Brain microvascular endothelial cell (primary cell): Measurements from ENCODE around the gene ARHGAP22.

ENCODE experiments used
- DNase-seq: peaks from one replicate; pipeline ENCODE4 v3.0.0-alpha.2; 2020
- H3K27ac ChIP-seq: fragments of 250-450 bp; sonication (Bioruptor Pico); 2 replicates; pipeline ENCODE4 v1.5.1; 2020; ENCODE audit warnings: mild to moderate bottlenecking, moderate library complexity
- H3K27me3 ChIP-seq: fragments of 250-450 bp; sonication (Bioruptor Pico); replicated peaks from 2 replicates; pipeline ENCODE4 v1.5.1; 2020; ENCODE audit warnings: mild to moderate bottlenecking
- H3K36me3 ChIP-seq: fragments of 250-450 bp; sonication (Bioruptor Pico); replicated peaks from 2 replicates; pipeline ENCODE4 v1.5.1; 2020; ENCODE audit warnings: mild to moderate bottlenecking
- H3K4me3 ChIP-seq: 2 replicates; pipeline ENCODE4 v1.5.1; 2011; ENCODE audit warnings: low read depth, mild to moderate bottlenecking, control low read depth, low read length, moderate library complexity
- in situ Hi-C: cut with HindIII; loops from 2 replicates; pipeline ENCODE4 v1.10.0; 2017; ENCODE audit warnings: low sequenced_read_pairs, low pct_ligation_motif_present
- TF ChIP-seq, protein P1 (sequence below): IDR thresholded peaks from 2 replicates; pipeline ENCODE4 v1.5.1; 2011; ENCODE audit warnings: low read depth, mild to moderate bottlenecking, moderate library complexity, low read length, control low read depth, inconsistent platforms; ENCODE audit errors: missing control alignments

The ARHGAP22 gene

GRCh38 chr10:48518986-48519385, 85.9 kb downstream of the ARHGAP22 start:
- H3K27me3 ChIP-seq, result no peaks in the 10 kb centered on the region
- in situ Hi-C loops, result no loop called here
- no peaks in the 10 kb centered on the region for H3K36me3 ChIP-seq
- H3K27ac ChIP-seq, result no peak overlapping the region
- H3K4me3 ChIP-seq, result no peak overlapping the region
- TF ChIP-seq, protein P1, sequence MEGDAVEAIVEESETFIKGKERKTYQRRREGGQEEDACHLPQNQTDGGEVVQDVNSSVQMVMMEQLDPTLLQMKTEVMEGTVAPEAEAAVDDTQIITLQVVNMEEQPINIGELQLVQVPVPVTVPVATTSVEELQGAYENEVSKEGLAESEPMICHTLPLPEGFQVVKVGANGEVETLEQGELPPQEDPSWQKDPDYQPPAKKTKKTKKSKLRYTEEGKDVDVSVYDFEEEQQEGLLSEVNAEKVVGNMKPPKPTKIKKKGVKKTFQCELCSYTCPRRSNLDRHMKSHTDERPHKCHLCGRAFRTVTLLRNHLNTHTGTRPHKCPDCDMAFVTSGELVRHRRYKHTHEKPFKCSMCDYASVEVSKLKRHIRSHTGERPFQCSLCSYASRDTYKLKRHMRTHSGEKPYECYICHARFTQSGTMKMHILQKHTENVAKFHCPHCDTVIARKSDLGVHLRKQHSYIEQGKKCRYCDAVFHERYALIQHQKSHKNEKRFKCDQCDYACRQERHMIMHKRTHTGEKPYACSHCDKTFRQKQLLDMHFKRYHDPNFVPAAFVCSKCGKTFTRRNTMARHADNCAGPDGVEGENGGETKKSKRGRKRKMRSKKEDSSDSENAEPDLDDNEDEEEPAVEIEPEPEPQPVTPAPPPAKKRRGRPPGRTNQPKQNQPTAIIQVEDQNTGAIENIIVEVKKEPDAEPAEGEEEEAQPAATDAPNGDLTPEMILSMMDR, result no peak
- DNase-seq, result no peak

GRCh38 chr10:48517911-48518811, 86.7 kb downstream of the ARHGAP22 start:
- no peak overlapping the region for H3K4me3 ChIP-seq
- H3K36me3 ChIP-seq, result no peaks in the 10 kb centered on the region
- TF ChIP-seq, protein P1, result no peak
- no peak overlapping the region for H3K27ac ChIP-seq
- H3K27me3 ChIP-seq, result no peaks in the 10 kb centered on the region
- in situ Hi-C loops, result no loop called here
- no peak for DNase-seq

DNA sequence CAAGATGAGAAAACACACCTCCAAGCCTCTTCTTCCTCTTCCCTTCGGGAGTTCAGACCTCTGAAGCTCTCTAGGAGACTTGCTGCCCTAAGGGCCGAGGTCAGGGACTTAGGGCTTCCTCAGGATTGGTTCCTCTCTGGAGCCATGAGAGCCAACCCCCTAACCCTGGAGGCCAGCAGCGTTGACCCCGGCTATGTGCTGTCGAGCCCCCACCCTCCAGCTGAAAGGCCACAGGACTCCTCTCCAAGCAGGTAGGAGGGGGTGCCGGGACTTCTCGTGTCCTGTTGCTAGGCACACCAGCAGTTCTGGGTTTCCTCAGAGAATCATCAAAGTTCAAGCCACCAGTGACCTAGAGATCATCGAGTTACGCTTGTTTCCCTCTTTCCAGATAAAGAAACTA, 87.4 kb downstream of the ARHGAP22 start:
- TF ChIP-seq, protein P1, result no peak
- DNase-seq, result no peak
- Histone ChIP-seq H3K36me3 (no peaks in the 10 kb centered on the region), H3K4me3 (no peak overlapping the region), H3K27me3 (no peaks in the 10 kb centered on the region), H3K27ac (no peak overlapping the region)
- in situ Hi-C loops, result no loop called here

DNA sequence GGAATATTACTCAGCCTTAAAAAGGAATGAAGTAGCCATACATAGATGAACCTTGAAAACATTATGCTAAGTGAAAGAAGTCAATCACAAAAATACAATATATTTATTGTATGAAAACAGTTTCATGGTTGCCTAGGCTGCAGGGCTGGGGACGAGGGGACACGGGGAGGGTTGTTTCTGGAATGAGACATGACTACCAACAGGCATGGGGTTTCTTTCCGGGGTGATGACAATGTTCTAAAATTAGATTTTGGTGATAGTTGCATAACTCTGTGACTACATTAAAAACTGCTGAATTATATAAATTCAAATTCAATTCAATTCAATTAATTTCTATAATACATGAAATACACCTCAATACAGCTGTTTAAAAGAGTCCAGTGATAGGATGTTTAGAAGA, 88.0 kb downstream of the ARHGAP22 start:
- TF ChIP-seq, protein P1, result no peak
- no peak for DNase-seq
- no peak overlapping the region for H3K4me3 ChIP-seq
- H3K27me3 ChIP-seq, result no peaks in the 10 kb centered on the region
- H3K27ac ChIP-seq, result no peak overlapping the region
- no peaks in the 10 kb centered on the region for H3K36me3 ChIP-seq
- in situ Hi-C loops, result no loop called here

DNA sequence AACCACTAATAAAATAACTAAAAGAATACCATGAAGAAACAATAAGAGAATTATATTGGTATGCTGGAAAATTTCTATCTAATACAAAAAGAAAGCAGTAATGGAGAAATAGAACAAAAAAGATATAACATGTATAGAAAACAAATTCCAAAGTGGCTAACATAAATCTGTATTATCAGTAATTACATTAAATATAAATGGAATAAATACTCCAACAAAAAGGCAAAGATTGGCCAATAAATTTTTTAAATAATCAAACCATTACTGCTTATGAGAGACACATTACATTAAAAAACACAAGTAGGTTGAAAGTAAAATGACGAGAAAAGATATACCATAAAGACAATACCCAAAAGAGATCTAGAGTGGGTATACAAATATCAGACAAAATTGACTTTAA, 90.0 kb downstream of the ARHGAP22 start:
- Histone ChIP-seq H3K36me3 (no peaks in the 10 kb centered on the region), H3K27me3 (no peaks in the 10 kb centered on the region), H3K27ac (no peak overlapping the region), H3K4me3 (no peak overlapping the region)
- DNase-seq, result no peak
- TF ChIP-seq, protein P1, result no peak
- in situ Hi-C loops, result no loop called here

- Histone ChIP-seq H3K27ac (no peak overlapping the region), H3K36me3 (no peaks in the 10 kb centered on the region), H3K4me3 (no peak overlapping the region), H3K27me3 (no peaks in the 10 kb centered on the region)
- TF ChIP-seq, protein P1, result no peak
- DNase-seq, result no peak
- in situ Hi-C loops, result no loop called here
Measured at GRCh38 chr10:48514255-48514654, 90.6 kb downstream of the ARHGAP22 start.
